Body of pancreas (tissue), 4 donors: ENCODE measurements around the gene RAB30. TPM values are rescaled to one million over a fixed set of nuclear protein-coding genes. Genes with fewer than 3 reads are reported as not detected.

Source experiments
- ATAC-seq: fragments of 150-250 bp; one replicate; pipeline ENCODE4 v1.9.1; 2016
- DNase-seq, 4 donors: peaks; one replicate each; pipeline ENCODE4 v3.0.0-alpha.2; 2019
- H3K27ac ChIP-seq, 4 donors: fragments of 200-600 bp; sonication (generic); 1 replicate in 3 of 4; 2 replicates in 1 of 4; pipeline versions ENCODE4 v1.5.1 to v1.6.1; 2016 to 2019; ENCODE audit warnings: mild to moderate bottlenecking in 1 of 4, mixed read lengths in 1 of 4, moderate library complexity in 1 of 4
- H3K27me3 ChIP-seq, 2 donors: fragments of 200-600 bp; sonication (generic); one replicate each; pipeline ENCODE4 v1.6.0; 2016; ENCODE audit warnings: mild to moderate bottlenecking in 1 of 2
- H3K36me3 ChIP-seq, 2 donors: fragments of 200-600 bp; sonication (generic); replicated peaks in 1 of 2; 2 replicates each; pipeline ENCODE4 v1.5.1; 2016; ENCODE audit warnings: low read depth in 2 of 2; ENCODE audit not compliant: insufficient read depth in 1 of 2
- H3K4me1 ChIP-seq: fragments of 200-600 bp; sonication (generic); one replicate; pipeline ENCODE4 v1.6.0; 2016
- H3K4me3 ChIP-seq, 2 donors: fragments of 200-600 bp; sonication (generic); 1 replicate in 1 of 2; 2 replicates in 1 of 2; pipeline ENCODE4 v1.5.1; 2016 to 2019
- H3K9me3 ChIP-seq, 3 donors: fragments of 200-600 bp; sonication (generic); 1 replicate in 2 of 3; 2 replicates in 1 of 3; pipeline ENCODE4 v1.5.1; 2016
- CTCF ChIP-seq, 7 experiments: fragments of 450-650 bp in 4 of 7; fragments of 200-600 bp in 3 of 7; sonication (generic) in 3 of 7; IDR thresholded peaks; one replicate each; pipeline ENCODE4 v1.5.1; 2016 to 2019; ENCODE audit warnings: antibody characterized with exemption in 7 of 7
- POLR2A ChIP-seq, 3 donors: fragments of 450-650 bp; IDR thresholded peaks; one replicate each; pipeline ENCODE4 v1.6.1; 2016; ENCODE audit warnings: antibody characterized with exemption in 3 of 3, mild to moderate bottlenecking in 2 of 3
- WGBS, 2 donors: methylation state at CpG; one replicate each; pipeline ENCODE4 v1.1.5; 2017; 5-methylcytosine and 5-hydroxymethylcytosine counted together
- intact Hi-C: fragments of 100-400 bp; cut with DNase I; formaldehyde crosslinking; loops from one replicate; pipeline ENCODE4 v1.15.1; 2023
- total RNA-seq, 2 donors: library from RNA; depleted of rRNA; stranded (reverse); fragments of >200 nt; gene quantifications; one replicate each; pipeline ENCODE4 v1.1.0, GENCODE V29; 2016

Gene RAB30
- total RNA-seq, 2 donors from 2014 or later, result 1.6 to 10.4 TPM

- H3K4me3 ChIP-seq, result no peak overlapping the region
- no peak overlapping the region for H3K27ac ChIP-seq
- no peaks in the 10 kb centered on the region for H3K27me3 ChIP-seq
- ATAC-seq, result no peak
- no peaks in the 10 kb centered on the region for H3K9me3 ChIP-seq
- no peak for DNase-seq
- H3K36me3 ChIP-seq, result no peaks in the 10 kb centered on the region
- TF ChIP-seq POLR2A (IDR thresholded peaks at IDR 0.05) (no peak), CTCF (IDR thresholded peaks at IDR 0.05) (no peak)
- no peaks in the 10 kb centered on the region for H3K4me1 ChIP-seq
- intact Hi-C loops, result no loop called here
- 95 to 98% methylated on average over 4 of the region's 4 CpGs for WGBS, 2 donors
Measured at GRCh38 chr11:83026229-83026628, 45.5 kb downstream of the RAB30 start.

- no peaks in the 10 kb centered on the region for H3K9me3 ChIP-seq
- intact Hi-C loops, result no loop called here
- WGBS, 2 donors, result 51 to 61% methylated on average over 2 of the region's 2 CpGs
- no peak overlapping the region for H3K4me3 ChIP-seq
- H3K36me3 ChIP-seq, result no peaks in the 10 kb centered on the region
- H3K27ac ChIP-seq, result no peak overlapping the region
- DNase-seq (no peak), ATAC-seq (no peak)
- TF ChIP-seq CTCF (IDR thresholded peaks at IDR 0.05), result no peak
- TF ChIP-seq POLR2A (IDR thresholded peaks at IDR 0.05), result no peak
- no peaks in the 10 kb centered on the region for H3K4me1 ChIP-seq
- no peaks in the 10 kb centered on the region for H3K27me3 ChIP-seq
Measured at GRCh38 chr11:83025267-83025704, 46.4 kb downstream of the RAB30 start.

GRCh38 chr11:83024270-83024854 is 47.3 kb downstream of the RAB30 start:
- no peaks in the 10 kb centered on the region for H3K4me1 ChIP-seq
- intact Hi-C loops, result no loop called here
- 88 to 89% methylated on average over 3 of the region's 3 CpGs for WGBS, 2 donors
- H3K36me3 ChIP-seq, result no peaks in the 10 kb centered on the region
- no peak for TF ChIP-seq POLR2A (IDR thresholded peaks at IDR 0.05)
- no peak for TF ChIP-seq CTCF (IDR thresholded peaks at IDR 0.05)
- ATAC-seq, result no peak
- H3K27me3 ChIP-seq, result no peaks in the 10 kb centered on the region
- no peak overlapping the region for H3K27ac ChIP-seq
- no peak for DNase-seq
- no peaks in the 10 kb centered on the region for H3K9me3 ChIP-seq
- H3K4me3 ChIP-seq, result no peak overlapping the region

GRCh38 chr11:83023410-83023809 is 48.3 kb downstream of the RAB30 start:
- DNase-seq, result no peak
- ATAC-seq, result no peak
- Histone ChIP-seq H3K27me3 (no peaks in the 10 kb centered on the region), H3K9me3 (no peaks in the 10 kb centered on the region), H3K4me1 (no peaks in the 10 kb centered on the region), H3K27ac (no peak overlapping the region), H3K36me3 (no peaks in the 10 kb centered on the region), H3K4me3 (no peak overlapping the region)
- WGBS, 2 donors, result 74 to 87% methylated on average over 4 of the region's 4 CpGs
- intact Hi-C loops, result no loop called here
- TF ChIP-seq POLR2A (IDR thresholded peaks at IDR 0.05), result no peak
- TF ChIP-seq CTCF (IDR thresholded peaks at IDR 0.05), result no peak

- no peaks in the 10 kb centered on the region for H3K4me1 ChIP-seq
Measured at GRCh38 chr11:83021780-83022125, 49.9 kb downstream of the RAB30 start.

More at GRCh38 chr11:83021780-83022125, 49.9 kb downstream of the RAB30 start:
- no peak overlapping the region for H3K27ac ChIP-seq
- intact Hi-C loops, result no loop called here
- DNase-seq (no peak), ATAC-seq (no peak)
- WGBS, 2 donors, result 84 to 94% methylated on average over 2 of the region's 2 CpGs
- no peaks in the 10 kb centered on the region for H3K27me3 ChIP-seq
- no peaks in the 10 kb centered on the region for H3K9me3 ChIP-seq
- H3K36me3 ChIP-seq, result no peaks in the 10 kb centered on the region
- TF ChIP-seq CTCF (IDR thresholded peaks at IDR 0.05) (no peak), POLR2A (IDR thresholded peaks at IDR 0.05) (no peak)
- H3K4me3 ChIP-seq, result no peak overlapping the region
